Stimulated activated CD8-positive, alpha-beta memory T cell treated with anti-CD3 and anti-CD28 coated beads, Interleukin-12 subunit alpha, Interleukin-12 subunit beta, amount 100 ng/mL, for 24 hours (primary cell): ENCODE results near the gene ULBP3.
"Not testable (repeated sequence)": the region's sequence is repeated elsewhere in the genome, so short reads cannot be mapped to it uniquely, and the experiment has no call there.

Experiments used
- DNase-seq: peaks from one replicate; pipeline ENCODE4 v3.0.0-alpha.2; 2020; ENCODE audit errors: extremely low read depth

The ULBP3 gene

DNA sequence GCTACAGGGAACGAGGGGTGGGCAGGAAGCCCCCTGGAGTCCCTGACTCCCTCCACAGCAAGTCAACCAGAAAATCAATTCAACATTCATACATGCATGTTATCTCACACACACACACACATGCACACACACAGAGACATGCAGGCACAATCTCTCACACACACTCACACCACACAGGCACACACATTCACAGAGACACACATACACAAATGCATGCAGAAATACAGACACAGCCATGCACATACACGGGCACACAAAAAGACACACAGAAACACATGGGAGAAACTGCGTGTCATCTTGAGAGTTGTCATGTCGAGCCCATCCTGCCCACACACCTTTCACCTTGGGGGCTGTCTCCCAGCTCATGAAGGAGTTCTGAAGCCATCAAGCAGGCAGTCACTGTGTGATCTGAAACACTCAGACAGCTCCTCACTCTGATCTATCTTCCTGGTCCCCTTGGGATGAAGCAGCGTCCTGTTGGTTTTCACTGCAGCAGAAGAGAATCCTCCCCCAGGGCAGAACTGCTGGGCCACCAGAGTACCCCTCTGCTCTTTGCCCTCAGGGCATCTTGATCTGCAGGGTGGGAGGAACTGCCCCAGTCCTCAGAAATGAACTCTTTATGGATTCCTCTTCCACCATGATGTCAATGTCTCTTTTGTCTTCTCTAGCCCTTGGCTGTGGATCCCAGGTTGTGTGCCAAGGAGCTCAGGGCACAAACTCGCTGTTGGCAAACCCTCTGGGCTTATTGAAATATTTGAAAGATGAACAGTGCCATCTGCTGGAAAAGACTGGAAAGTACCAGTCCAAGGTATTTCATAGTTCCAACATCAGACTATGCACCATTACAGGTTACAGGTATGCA lies 52.4 kb downstream of the ULBP3 start:
- no peak for DNase-seq

DNA sequence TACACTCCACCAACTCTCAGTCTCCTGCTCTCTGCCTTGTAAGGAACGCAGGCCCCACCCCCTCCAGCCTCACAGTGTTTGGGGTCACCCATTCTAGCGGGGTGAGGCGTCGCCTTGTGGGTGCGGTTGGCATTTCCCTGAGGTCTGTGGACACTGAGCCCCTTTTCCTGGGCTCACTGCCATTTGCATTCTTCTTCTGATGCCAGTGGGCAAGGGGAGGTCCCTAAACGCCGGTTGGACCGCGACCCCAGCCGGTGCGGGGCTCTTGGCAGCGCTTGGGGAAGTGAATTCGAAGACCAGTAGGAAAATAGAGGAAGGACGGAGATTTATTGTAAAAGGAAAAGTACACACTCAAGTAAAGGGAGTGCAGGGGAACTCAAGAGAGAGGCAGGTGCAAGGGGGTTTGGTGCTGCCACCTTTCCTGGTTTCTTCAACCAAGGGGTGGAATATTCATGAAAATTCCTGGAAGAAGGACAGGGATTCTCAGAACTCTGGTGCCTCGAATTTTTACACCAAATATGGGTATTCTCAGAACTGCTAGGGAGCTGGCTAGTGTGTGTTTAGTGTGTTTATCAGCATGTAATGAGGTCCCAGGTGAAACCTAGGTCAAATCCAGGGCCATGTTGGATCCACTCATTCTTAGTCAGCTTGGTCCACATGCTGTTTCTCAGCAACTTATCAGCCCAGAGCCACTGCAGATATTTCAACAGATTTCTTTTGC lies 53.5 kb downstream of the ULBP3 start:
- not testable (repeated sequence) for DNase-seq

DNA sequence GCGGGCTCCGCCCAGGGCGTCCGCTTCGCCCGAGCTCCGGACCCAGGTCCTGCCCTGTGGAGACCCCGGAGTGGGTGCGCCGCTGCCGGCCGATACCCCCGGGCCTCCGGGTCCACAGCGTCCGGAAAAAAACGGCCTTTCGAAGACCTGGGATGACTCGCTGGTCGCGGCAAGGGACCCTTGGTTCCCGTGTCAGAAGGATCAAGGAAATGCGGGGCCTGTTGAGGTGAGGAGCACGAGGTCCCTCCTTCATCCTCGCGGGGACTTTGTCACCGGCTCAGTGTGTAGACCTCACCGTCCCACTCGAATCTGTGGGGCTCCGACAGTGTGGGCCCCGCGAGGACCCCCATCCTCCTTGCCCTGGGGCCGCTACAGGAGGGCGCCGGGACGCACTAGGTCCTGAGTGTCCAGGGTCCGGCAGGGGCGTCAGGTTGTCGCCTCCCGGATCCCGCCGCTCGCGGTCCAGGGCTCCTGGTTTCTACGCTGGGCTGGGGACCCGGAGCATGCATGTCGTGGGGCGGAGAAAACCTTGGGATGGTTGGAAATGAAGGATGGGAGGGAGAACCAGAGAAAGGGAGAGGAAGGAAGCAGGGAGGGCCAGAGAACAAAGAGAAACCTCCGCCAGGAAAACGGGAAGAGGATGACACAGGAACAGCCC lies 54.2 kb downstream of the ULBP3 start:
- not testable (repeated sequence) for DNase-seq

DNA sequence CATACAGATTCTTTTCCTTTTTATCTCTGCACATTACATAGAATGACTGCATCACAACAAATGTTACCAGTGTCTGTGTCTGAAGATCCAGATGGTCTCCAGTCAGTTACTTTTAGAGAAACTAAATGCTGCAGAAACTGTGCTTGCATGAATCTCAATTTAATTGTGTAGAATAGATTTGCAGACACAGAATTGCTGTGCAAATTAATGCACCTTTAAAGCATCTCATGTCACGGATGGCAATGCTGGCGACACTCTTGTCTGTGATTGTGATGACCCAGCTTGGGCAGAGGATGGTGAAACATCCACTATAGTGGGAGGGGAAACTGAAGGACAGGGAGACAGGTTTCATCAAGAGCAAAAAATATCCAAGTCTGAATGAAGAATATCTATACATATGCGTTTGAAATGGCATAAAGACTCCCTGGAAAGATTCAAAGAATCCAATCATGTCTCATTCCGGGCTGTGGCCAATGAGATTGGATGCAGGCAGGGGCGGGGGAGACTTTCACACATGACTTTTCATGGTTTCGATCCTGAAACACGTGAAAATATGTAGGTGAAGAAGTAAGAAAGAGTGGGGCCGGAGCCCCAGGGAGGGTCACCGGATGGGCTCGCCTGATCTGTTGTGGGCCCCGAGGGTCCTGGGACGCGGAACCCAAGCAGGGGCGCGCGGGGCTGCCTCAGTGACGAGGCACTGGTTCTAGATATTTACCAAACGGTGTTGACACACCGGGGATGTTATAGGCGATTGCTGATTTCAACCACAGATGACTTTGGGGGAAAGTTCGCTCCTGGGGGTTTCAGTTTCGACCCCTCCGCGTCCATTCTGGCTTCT lies 54.9 kb downstream of the ULBP3 start:
- not testable (repeated sequence) for DNase-seq

DNA sequence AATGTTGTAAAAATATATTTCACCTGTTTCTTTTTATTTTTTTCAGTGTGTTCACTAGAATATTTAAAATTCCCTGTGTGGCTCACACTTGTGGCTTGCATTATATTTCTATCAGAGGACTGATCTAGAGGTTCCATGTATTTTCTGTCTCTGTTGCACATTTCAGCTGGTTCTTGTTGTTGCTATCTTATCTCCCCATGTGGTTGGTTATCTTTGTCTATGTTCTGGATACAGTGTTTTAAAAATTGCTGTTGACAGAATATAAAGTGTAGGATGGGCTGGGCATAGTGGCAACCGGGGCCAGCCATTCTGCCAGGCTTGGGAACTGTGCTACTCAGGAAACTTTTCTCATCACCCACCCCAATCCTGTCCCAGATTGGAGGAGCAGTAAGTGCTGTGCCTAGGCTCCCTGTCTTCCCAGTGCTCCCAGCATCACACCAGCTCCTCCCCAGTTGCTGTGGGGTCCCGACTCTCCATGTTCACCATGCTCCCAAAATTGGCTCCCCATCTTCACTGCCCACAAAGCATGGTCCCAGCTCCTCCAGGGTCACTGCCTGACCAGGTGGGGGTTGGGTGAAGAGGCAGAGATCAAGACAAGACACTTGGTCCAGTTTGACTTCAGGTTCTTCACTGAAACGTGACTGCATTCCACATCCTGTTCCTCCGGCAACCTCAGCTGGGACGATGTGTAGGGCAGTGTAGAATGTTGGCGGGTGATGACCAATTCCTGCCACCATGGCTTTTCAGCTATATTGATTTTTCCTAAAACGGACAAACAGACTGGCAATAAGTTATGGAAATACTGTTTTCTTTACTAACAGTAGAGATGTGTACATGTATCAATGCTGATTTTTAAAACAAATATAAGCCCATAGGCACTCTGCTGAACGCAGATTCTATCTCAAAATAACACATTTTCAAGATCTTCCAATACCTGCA lies 55.8 kb downstream of the ULBP3 start:
- not testable (repeated sequence) for DNase-seq
